Muscle layer of duodenum (tissue), 2 donors: ENCODE measurements around the gene TRIM40.

ENCODE experiments used
- H3K27ac ChIP-seq: one replicate; pipeline ENCODE4 v1.7.0; 2013; ENCODE audit warnings: mild to moderate bottlenecking, low read length
- H3K27me3 ChIP-seq: one replicate; pipeline ENCODE4 v1.7.0; 2013; ENCODE audit warnings: low read depth, mild to moderate bottlenecking, control low read depth, low read length
- H3K36me3 ChIP-seq, 2 donors: one replicate each; pipeline ENCODE4 v1.7.0; 2013; ENCODE audit warnings: low read length in 2 of 2, control low read depth in 1 of 2, mild to moderate bottlenecking in 1 of 2; ENCODE audit not compliant: insufficient read depth in 2 of 2, control insufficient read depth in 1 of 2
- H3K4me1 ChIP-seq, 2 donors: one replicate each; pipeline ENCODE4 v1.7.0; 2013; ENCODE audit warnings: low read length in 2 of 2, mild to moderate bottlenecking in 2 of 2, control low read depth in 1 of 2, moderate library complexity in 1 of 2; ENCODE audit not compliant: insufficient read depth in 2 of 2, control insufficient read depth in 1 of 2
- H3K4me3 ChIP-seq, 2 donors: one replicate each; pipeline ENCODE4 v1.7.0; 2013; ENCODE audit warnings: low read length in 2 of 2, low read depth in 1 of 2, mild to moderate bottlenecking in 1 of 2
- H3K9me3 ChIP-seq, 2 donors: one replicate each; pipeline ENCODE4 v1.7.0; 2013; ENCODE audit warnings: low read length in 2 of 2, control low read depth in 1 of 2, mild to moderate bottlenecking in 1 of 2; ENCODE audit not compliant: control insufficient read depth in 1 of 2
- donor health status: healthy.

Gene TRIM40

GRCh38 chr6:30194797-30195690, 59.1 kb downstream of the TRIM40 start:
- Histone ChIP-seq H3K4me1 (no peaks in the 10 kb centered on the region), H3K27me3 (no peaks in the 10 kb centered on the region), H3K36me3 (peaks cover 61 to 71% of the 10 kb centered on the region in 2 donors), H3K9me3 (no peaks in the 10 kb centered on the region), H3K4me3 (no peak overlapping the region), H3K27ac (no peak overlapping the region)

- H3K27ac ChIP-seq, result no peak overlapping the region
- no peaks in the 10 kb centered on the region for H3K27me3 ChIP-seq
- no peaks in the 10 kb centered on the region for H3K9me3 ChIP-seq
- H3K4me1 ChIP-seq, result no peaks in the 10 kb centered on the region
- H3K36me3 ChIP-seq, result peaks cover 61 to 71% of the 10 kb centered on the region in 2 donors
- H3K4me3 ChIP-seq, result no peak overlapping the region
Measured at GRCh38 chr6:30195951-30196350, 60.0 kb downstream of the TRIM40 start.

- Histone ChIP-seq H3K36me3 (peaks cover 61 to 70% of the 10 kb centered on the region in 2 donors), H3K9me3 (no peaks in the 10 kb centered on the region), H3K4me1 (no peaks in the 10 kb centered on the region), H3K27me3 (no peaks in the 10 kb centered on the region), H3K27ac (no peak overlapping the region), H3K4me3 (no peak overlapping the region)
Measured at GRCh38 chr6:30196376-30196775, 60.4 kb downstream of the TRIM40 start.
